ENCODE results near the gene RRM1. TPM values are rescaled to one million over a fixed set of nuclear protein-coding genes. Genes with fewer than 3 reads are reported as not detected.

The RRM1 gene
- total and polyA plus RNA-seq, 2 of the 13 experiments (the other 11 are each of a cell fraction or from before 2014, with no cell fraction given) = 17.3 to 108 TPM

GRCh38 chr11:4094348-4095291 is at the start of gene RRM1 (continued):
- TF ChIP-seq ZNF142 (CRISPR knock-in tag; IDR thresholded peaks at IDR 0.05) (no peak; the same call in 1 of the 2 replicates), HNF4G (IDR thresholded peaks at IDR 0.05; ENCODE audit: borderline replicate concordance, low read depth, low read length) (no peak), HNF4G (CRISPR knock-in tag; IDR thresholded peaks at IDR 0.05; ENCODE audit: borderline replicate concordance, low read depth) (0 out of 2 replicates have a peak, but pooled peaks have one; percentile 22), NFE2L1 (CRISPR knock-in tag; IDR thresholded peaks at IDR 0.05; ENCODE audit: borderline replicate concordance) (no peak), TRIM22 (IDR thresholded peaks at IDR 0.05) (no peak), MTA1 (CRISPR knock-in tag; IDR thresholded peaks at IDR 0.05; ENCODE audit: borderline replicate concordance) (peak; percentile 73; the same call in 1 of the 2 replicates), ZNF552 (CRISPR knock-in tag; IDR thresholded peaks at IDR 0.05; ENCODE audit: borderline replicate concordance) (peak; percentile 62; the same call in 1 of the 2 replicates), ZNF253 (CRISPR knock-in tag; IDR thresholded peaks at IDR 0.05; ENCODE audit: borderline replicate concordance) (no peak), RBAK (CRISPR knock-in tag; IDR thresholded peaks at IDR 0.05) (no peak), SP4 (CRISPR knock-in tag; IDR thresholded peaks at IDR 0.05) (peak; percentile 92), ZNF382 (CRISPR knock-in tag; IDR thresholded peaks at IDR 0.05; ENCODE audit: borderline replicate concordance) (no peak)
- TF ChIP-seq, protein P1, sequence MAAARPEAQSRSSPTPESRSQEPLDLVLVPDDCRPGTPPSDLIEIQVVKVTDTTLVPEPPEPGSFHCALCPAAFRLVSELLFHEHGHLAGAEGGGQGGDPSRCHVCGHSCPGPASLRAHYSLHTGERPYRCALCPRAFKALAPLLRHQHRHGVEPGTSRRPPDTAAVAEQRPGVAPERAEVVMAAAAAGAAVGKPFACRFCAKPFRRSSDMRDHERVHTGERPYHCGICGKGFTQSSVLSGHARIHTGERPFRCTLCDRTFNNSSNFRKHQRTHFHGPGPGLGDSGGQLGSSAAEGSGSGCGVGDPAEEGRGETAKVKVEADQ (CRISPR knock-in tag; IDR thresholded peaks at IDR 0.05; ENCODE audit: borderline replicate concordance) = no peak
- TF ChIP-seq, protein P2, sequence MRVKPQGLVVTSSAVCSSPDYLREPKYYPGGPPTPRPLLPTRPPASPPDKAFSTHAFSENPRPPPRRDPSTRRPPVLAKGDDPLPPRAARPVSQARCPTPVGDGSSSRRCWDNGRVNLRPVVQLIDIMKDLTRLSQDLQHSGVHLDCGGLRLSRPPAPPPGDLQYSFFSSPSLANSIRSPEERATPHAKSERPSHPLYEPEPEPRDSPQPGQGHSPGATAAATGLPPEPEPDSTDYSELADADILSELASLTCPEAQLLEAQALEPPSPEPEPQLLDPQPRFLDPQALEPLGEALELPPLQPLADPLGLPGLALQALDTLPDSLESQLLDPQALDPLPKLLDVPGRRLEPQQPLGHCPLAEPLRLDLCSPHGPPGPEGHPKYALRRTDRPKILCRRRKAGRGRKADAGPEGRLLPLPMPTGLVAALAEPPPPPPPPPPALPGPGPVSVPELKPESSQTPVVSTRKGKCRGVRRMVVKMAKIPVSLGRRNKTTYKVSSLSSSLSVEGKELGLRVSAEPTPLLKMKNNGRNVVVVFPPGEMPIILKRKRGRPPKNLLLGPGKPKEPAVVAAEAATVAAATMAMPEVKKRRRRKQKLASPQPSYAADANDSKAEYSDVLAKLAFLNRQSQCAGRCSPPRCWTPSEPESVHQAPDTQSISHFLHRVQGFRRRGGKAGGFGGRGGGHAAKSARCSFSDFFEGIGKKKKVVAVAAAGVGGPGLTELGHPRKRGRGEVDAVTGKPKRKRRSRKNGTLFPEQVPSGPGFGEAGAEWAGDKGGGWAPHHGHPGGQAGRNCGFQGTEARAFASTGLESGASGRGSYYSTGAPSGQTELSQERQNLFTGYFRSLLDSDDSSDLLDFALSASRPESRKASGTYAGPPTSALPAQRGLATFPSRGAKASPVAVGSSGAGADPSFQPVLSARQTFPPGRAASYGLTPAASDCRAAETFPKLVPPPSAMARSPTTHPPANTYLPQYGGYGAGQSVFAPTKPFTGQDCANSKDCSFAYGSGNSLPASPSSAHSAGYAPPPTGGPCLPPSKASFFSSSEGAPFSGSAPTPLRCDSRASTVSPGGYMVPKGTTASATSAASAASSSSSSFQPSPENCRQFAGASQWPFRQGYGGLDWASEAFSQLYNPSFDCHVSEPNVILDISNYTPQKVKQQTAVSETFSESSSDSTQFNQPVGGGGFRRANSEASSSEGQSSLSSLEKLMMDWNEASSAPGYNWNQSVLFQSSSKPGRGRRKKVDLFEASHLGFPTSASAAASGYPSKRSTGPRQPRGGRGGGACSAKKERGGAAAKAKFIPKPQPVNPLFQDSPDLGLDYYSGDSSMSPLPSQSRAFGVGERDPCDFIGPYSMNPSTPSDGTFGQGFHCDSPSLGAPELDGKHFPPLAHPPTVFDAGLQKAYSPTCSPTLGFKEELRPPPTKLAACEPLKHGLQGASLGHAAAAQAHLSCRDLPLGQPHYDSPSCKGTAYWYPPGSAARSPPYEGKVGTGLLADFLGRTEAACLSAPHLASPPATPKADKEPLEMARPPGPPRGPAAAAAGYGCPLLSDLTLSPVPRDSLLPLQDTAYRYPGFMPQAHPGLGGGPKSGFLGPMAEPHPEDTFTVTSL (CRISPR knock-in tag; IDR thresholded peaks at IDR 0.05; ENCODE audit: borderline replicate concordance) = 0 out of 2 replicates have a peak, but pooled peaks have one; percentile 32

Data from HepG2 (cell line).